GM18502 (cell line): ENCODE results near the gene RASIP1.
"Not testable (repeated sequence)": the region's sequence is repeated elsewhere in the genome, so short reads cannot be mapped to it uniquely, and the experiment has no call there.

Experiments
- ATAC-seq: cut with Tn5 transposase; IDR thresholded peaks from one replicate; pipeline ENCODE4 v1.9.1; 2021; ENCODE audit warnings: mild to moderate bottlenecking; ENCODE audit not compliant: unreplicated experiment, poor library complexity

Gene RASIP1

DNA sequence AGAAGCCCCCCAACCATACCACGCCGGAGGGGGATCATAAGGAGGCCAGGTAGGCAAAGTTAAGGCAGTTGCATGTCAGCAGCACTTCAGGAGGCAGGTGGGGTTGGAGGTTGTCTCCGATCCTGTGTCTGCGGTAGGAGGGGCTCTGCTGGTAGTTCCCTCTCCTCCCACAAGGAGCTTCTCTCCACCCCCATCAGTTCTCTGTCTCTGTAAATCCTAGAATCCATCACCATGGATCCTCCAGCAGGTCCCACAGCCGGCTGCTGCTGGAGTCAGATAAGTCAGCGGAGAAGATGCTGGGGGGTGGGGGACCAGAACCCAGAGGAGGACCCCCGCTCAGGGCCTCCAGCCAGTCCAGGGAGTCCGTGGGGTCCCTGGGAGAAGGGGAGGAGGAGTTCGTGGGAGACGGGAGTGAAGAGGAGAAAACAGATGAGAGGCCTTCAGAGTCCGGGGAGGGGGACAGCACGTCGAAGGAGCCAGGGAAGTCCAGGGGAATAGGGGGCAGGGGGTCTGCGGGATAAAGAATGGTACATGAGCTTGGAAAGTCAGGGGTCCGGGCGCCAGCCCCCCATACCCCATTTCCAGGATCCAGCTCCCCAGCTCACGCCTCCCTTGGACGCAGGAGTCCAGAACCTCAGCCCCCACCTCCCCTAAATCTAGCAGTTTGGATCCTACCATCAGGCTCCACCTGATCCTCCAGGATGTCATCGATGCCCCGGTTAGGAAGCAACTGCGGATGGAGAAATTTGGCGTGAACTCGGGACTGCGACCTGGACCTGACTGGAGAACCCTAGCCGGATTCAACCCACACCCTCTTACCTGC lies 27.2 kb downstream of the RASIP1 start:
- no peak for ATAC-seq

DNA sequence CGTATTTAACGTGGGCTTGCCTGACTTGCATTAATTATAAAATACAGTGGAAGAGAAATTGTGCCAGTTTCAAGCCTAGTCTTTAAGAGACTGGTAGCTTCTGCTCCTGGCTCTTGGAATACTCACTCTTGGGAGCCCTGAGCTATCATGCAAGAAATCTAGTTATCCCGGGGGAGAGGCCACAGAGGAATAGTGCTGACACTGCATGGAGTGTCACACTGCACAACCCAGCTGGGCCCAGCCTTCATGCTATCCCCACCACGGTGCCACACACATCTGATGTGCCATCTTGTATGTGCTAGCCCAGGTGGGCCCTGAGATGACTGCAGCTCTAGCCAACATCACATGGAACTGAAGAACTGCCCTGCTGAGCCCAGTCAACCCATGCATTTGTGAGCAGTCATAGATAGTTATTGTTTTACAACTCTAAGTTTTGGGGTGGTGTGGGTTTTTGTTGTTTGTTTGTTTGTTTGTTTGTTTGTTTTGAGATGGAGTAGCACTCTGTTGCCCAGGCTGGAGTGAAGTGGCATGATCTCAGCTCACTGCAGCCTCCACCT lies 29.2 kb downstream of the RASIP1 start:
- ATAC-seq = no peak

DNA sequence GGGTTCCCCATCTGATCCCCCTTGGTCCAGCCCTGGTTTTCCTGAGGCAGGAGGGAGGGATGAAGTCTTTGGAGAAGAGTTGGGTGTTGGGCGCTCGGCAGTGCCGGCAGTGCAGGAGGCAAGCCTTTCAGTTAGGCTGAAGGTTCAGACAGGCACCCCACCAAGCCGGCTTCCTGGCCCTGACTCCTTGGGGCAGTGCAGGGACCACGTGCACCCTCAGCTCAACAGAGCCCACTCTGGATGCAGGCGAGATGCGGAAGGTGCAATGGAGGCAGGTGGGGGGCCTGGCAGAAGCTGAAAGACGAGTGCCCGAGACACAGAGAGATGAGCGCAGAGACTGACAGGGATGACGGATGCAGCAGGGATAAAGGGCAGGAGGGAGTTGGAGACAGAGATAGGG lies 31.9 kb downstream of the RASIP1 start:
- ATAC-seq = no peak

DNA sequence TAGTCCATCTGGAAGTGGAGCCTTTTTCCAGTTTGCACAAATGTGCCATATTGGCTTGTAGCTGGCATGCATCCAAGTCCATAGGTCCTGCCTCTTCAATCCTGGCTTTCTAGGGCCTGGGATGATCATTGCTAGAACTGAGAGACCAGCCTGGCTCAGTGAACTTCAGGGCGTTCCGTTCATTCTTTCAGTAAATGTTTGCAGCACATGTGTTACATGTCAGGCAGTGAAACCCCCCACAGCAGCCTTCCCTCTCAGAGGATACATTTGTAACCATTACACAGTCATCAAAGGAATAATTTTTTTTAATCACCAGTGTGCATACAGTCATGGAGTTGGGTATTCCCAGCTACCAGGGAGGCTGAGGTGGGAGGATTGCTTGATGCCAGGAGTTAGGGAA lies 35.0 kb downstream of the RASIP1 start:
- ATAC-seq = no peak

DNA sequence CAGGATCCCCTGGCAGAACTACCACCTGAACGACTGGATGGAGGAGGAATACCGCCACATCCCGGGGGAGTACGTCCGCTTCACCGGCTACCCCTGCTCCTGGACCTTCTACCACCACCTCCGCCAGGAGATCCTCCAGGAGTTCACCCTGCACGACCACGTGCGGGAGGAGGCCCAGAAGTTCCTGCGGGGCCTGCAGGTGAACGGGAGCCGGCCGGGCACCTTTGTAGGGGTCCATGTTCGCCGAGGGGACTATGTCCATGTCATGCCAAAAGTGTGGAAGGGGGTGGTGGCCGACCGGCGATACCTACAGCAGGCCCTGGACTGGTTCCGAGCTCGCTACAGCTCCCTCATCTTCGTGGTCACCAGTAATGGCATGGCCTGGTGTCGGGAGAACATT lies 37.1 kb downstream of the RASIP1 start:
- ATAC-seq = no peak

DNA sequence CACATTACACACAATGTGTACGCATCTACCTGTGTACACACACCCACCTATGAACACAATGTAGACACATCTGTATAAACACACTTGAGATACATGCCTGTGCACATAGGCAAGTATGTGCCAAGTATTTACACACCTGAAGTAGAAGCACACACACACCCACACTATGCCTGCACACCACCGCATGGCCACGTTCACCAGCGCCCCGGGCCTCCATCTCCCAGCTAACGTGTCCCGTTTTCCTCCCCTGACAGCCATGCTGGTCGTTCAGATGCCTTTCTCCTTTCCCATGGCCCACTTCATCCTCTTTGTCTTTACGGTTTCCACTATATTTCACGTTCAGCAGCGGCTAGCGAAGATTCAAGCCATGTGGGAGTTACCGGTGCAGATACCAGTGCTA lies 37.7 kb downstream of the RASIP1 start:
- no peak for ATAC-seq

DNA sequence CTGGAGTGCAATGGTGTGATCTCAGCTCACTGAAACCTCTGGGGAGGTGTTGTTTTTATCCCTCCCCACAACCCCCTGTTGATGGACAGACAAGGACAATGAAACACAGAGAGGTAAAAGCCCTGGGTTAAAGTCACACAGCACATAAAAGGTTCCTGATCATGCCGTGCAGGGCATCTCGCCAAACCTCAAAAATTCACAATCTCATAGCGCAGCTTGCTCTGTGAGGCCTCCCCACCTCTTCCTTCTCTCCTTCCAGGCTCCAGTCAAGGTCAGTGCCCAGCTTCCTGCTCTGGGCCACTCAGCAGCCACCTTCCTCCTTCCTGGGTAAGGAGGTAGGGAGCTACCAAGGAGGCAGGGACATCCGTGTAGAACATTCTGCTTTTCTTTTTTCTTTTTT lies 42.4 kb downstream of the RASIP1 start:
- ATAC-seq = no peak

DNA sequence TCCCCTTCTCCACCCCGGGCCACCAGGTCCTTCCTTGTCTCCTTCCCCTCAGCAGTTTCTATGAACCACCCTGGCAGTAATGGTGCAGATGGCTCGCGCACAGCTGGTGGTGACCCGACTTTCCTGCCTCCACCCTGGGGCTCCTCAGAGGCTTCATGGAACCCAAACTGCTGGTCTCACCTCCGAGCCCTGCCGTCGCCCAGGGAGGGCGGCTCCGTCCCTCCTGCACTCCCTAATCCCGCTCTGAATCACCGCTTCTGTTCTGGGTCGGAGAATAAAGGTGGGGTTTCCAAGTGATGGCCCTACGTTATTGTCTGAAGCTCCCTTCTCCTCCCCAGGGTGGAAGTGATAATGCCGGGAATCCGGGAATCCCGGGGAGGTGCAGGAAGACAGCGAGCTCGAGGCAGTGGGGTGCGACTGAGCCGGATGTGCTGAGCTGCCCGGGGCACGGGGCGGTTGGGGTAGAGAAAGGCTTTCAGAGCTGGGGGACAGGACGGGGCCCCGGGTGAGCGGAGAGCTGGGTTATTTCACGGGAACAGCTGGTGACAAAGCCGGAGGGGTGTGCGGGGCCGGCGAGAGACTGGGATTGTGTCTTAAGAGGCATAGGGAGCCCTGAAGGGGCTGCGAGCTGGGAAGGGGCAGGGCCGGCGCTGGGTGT lies 43.9 kb downstream of the RASIP1 start:
- no peak for ATAC-seq

DNA sequence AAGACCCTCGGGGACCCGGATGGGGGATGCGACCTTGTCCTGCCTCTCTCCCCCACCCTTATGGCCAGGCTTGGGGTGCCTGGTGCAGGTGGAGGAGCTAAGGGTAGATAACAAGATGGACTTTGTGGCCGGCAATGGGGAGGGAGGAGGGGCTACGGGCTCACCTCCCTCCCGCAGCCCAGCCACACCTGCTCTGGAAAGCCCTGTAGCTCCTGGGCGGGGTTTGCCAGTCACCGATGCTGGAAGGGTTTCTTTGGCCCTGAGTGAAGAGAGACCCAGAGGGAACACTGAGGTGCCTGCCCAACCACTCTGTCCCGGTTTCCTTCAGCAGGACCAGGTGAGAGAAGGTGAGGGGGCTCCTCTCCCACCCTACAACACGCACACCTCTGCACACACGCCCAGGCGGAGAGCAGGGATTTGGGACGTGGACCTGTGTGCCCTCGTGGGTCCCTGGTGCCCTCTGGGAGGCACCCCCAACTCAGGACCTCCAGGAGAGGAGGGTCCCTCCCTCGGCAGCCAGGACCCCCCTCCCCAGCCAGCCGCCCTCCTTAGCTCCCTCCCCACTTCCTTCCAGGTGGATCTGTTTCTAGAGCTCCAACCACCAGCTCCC lies 44.6 kb downstream of the RASIP1 start, which contains the start of gene FUT2:
Gene FUT2 (plus strand): TSS at position 229 of the 610 bp plus-strand sequence. CDS start 6,986 bp downstream, outside the sequence.
- ATAC-seq = no peak

DNA sequence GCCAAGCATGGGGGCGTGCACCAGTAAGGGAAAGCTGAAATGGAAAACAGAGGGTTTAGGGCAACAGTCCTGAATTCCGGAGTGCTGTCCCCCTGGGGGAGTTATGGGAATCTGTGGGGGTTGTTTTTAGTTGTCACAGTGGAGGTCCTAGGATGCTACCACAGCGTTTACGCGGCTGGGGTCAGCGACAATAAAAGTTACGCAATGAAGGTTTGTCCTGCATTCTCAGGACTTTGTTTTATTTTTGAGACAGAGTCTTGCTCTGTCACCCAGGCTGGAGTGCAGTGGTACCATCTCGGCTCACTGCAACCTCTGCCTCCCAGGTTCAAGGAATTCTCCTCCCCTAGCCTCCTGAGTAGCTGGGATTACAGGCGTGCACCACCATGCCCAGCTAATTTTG lies 46.8 kb downstream of the RASIP1 start:
- not testable (repeated sequence) for ATAC-seq

DNA sequence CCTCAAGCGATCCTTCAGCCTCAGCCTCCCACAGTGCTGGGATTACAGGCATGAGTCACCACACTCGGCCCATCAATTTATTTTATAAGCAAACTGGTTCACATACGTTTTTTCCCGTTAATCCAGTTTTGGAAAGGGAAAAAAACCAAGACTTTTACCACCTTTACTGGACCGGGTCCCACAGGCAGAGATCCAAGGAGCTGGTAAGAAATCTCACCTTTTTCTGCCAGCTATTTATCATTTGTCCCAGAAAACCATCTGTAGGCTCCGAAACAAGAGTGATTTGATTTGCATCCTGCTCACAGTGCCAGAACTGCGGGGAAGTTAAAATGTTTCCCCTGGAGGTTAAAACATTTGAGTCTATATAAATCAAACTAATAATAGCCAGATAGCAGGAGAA lies 51.0 kb downstream of the RASIP1 start:
- no peak for ATAC-seq

DNA sequence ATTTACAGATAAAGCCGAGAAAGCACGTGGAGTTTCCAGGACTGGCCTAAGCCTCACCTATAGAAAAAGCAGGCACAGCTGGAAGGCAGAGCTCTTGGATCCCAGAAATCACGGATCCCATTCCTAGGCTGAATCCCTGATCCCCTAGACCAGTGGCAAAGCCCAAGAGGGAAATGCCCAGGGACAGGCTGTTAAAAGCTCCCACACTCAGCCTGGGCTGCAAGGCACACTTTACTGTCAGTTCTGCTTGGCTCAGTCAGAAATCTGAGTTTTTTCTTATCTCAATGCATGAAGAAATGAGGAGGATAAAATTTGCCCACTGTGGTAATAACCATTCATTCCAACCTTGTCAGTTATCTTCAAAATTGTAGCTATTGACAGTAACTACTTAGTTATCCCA lies 52.6 kb downstream of the RASIP1 start:
- no peak for ATAC-seq

DNA sequence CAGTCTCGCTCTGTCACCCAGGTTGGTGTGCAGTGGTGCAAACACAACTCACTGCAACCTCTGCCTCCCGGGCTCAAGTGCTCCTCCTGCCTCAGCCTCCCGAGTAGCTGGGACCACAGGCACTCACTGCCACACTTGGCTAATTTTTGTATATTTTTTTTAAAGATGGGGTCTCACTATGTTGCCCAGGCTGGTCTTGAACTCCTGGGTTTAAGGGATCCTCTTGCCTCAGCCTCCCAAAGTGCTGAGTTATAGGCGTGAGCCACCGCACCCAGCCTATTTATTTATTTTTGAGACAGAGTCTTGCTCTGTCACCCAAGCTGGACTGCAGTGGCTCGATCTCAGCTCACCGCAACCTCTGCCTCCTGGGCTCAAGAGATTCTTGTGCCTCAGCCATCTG lies 53.8 kb downstream of the RASIP1 start:
- ATAC-seq = not testable (repeated sequence)

DNA sequence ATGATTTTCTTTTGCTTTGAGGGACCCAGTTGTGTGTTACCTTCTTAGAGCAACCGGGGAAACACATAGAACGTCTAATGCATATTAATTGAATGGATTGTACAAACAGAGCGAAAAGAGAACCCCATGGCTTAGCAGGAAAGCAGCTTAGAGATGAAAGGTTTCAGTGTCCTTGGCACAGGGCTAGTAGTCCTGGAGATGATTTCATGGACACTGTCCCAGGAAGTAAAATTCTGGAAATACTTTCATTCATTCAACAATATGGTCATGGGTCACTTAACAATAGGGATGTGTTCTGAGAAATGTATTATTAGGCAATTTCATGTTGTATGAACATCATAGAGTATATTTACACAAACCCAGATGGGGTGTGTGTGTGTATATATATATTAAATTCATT lies 54.3 kb downstream of the RASIP1 start:
- ATAC-seq = no peak

DNA sequence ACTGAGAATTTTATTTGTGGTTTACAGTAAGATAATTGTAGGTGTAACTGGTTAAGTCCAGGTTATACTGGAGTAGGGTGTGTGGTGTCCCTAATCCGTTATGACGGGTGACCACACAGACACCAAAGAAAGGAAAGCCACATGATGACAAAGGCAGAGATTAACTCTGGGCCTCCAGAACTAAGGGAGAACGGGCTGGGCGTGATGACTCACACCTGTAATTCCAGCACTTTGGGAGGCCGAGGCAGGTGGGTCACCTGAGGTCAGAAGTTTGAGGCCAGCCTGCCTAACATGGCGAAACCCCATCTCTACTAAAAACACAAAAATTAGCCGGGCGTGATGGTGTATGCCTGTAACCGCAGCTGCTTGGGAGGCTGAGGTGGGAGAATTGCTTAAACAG lies 54.8 kb downstream of the RASIP1 start:
- ATAC-seq = no peak

DNA sequence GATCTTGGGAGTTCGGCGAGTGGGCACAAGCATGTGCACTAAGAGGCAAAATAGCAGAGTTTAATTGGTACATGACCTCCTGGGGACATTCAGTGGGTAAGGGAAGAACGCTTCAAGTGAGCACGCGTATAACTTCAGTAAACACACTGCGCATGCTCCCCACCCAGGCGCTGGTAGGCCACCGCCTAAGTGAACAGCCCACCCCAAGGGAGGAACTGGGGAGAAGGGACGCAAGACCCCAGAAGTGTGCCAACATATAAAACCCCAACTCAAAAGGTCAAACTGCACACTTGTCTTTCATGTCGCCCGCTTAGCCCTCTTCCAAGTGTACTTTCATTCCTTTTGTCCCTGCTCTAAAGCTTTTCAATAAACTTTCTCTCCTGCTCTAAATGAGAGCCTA lies 57.1 kb downstream of the RASIP1 start:
- ATAC-seq = no peak

DNA sequence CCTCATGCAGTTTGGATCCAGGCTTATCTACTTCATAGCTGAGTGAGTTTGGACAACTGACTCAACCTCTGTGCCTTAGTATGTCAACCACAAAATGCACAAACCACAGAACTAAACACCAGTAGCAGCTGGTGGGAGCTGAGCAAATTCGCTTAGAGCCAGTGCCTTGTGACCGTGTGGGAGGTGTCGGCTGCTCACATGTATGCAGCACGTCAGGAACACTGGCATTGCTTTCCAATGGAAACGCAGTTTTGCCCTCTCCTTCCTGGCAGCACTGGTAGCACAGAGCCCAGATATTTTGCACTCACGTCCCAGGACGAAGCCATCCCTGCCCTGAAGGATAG lies 59.3 kb downstream of the RASIP1 start:
- no peak for ATAC-seq

DNA sequence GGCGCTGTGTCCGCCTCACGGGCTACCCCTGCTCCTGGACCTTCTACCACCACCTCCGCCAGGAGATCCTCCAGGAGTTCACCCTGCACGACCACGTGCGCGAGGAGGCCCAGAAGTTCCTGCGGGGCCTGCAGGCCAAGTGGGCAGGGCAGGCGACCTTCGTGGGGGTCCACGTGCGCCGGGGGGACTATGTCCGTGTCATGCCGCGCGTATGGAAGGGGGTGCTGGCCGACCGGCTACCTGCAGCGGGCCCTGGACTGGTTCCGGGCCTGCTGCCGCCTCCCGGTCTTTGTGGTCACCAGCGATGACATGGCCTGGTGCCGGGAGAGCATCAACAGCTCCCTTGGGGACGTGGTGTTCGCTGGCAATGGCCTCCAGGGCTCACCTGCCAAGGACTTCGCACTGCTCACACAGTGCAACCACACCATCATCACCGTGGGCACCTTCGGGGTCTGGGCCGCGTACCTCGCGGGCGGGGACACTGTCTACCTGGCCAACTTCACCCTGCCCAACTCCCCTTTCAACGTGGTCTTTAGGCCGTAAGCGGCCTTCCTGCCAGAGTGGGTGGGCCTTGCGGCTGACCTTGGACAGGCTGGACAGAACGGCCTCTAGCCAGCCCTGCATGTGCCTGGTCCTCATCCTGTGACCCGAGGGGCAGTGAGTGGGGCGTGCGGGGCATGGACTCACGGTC lies 59.8 kb downstream of the RASIP1 start:
- no peak for ATAC-seq

DNA sequence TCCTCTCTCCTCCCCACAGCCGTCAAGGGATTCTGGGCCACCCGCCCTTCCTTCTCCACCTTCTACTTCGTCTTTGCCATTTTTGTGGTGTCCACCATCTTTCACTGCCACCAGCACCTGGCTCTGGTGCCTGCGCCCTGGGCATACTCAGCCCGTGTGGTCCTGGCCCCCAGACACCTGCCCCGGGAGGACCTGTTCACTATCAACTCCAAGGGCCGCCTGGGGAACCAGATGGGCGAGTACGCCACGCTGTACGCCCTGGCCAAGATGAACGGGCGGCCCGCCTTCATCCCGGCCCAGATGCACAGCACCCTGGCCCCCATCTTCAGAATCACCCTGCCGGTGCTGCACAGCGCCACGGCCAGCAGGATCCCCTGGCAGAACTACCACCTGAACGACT lies 60.4 kb downstream of the RASIP1 start:
- not testable (repeated sequence) for ATAC-seq

DNA sequence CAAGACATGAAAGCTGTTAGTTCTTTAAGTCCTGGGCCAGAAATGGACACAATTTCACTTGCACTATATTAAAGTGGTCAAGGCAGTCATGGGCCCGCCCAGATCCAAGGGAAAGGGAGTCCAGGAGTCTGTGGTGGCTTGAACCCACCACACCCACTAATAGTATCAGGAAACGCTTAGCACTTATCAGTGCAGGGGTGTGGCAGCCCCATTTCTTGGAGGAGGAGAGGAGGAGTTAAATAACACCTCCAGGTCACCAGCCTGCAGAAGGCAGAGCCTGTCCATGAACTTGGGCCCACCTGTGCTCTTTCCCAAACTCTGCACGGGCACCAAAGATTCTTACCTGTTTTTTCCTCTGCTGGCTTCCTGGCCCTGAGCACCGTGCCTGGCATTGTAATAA lies 62.2 kb downstream of the RASIP1 start:
- no peak for ATAC-seq

DNA sequence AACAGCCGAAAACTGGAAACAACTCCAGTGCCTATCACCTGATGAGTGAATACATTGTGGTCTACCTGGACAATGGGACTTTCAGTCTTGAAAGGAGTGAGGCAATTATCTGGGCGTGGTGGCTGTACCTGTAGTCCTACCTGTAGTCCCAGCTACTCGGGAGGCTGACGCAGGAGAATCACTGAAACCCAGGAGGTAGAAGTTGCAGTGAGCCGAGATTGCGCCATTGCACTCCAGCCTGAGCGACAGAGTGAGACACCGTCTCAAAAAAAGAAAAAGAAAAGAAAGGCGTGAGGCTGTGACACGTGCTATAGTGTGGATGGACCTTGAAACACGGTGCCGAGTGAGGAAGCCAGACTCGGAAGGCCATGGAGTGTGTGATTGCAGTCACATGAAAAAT lies 63.5 kb downstream of the RASIP1 start:
- no peak for ATAC-seq
